Uterus (tissue), 4 donors: ENCODE measurements around the gene ETS1. TPM values are rescaled to one million over a fixed set of nuclear protein-coding genes. Genes with fewer than 3 reads are reported as not detected.

Experiments used
- DNase-seq, 2 donors: peaks; one replicate each; pipeline ENCODE4 v3.0.0-alpha.2; 2019 to 2020
- H3K27ac ChIP-seq, 2 donors: fragments of 200-600 bp; sonication (generic); 1 replicate in 1 of 2; 2 replicates in 1 of 2; pipeline ENCODE4 v1.5.1; 2016 to 2018
- H3K27me3 ChIP-seq, 2 donors: fragments of 200-600 bp; sonication (generic); one replicate each; pipeline ENCODE4 v1.5.1; 2018 to 2019; ENCODE audit warnings: control low read depth in 1 of 2
- H3K36me3 ChIP-seq, 2 donors: fragments of 200-600 bp; sonication (generic); one replicate each; pipeline ENCODE4 v1.5.1; 2019; ENCODE audit warnings: control low read depth in 1 of 2
- H3K4me1 ChIP-seq, 2 donors: fragments of 200-600 bp; sonication (generic); one replicate each; pipeline ENCODE4 v1.5.1; 2018 to 2019; ENCODE audit warnings: control low read depth in 1 of 2
- H3K4me3 ChIP-seq, 2 donors: fragments of 200-600 bp; sonication (generic); 1 replicate in 1 of 2; 2 replicates in 1 of 2; pipeline ENCODE4 v1.5.1; 2018 to 2019; ENCODE audit warnings: mild to moderate bottlenecking in 1 of 2
- H3K9me3 ChIP-seq, 2 donors: fragments of 200-600 bp; sonication (generic); one replicate each; pipeline ENCODE4 v1.5.1; 2019; ENCODE audit warnings: control low read depth in 1 of 2
- POLR2A ChIP-seq, 2 donors: fragments of 450-650 bp; IDR thresholded peaks; one replicate each; pipeline ENCODE4 v1.6.1; 2016; ENCODE audit warnings: antibody characterized with exemption in 2 of 2, mild to moderate bottlenecking in 1 of 2, moderate library complexity in 1 of 2
- intact Hi-C: fragments of 100-400 bp; cut with DNase I; formaldehyde crosslinking; loops from one replicate; pipeline ENCODE4 v1.15.1; 2023; ENCODE audit warnings: low total_unique reads
- total RNA-seq, 4 donors: library from RNA; depleted of rRNA in 3 of 4; stranded (reverse); fragments of >200 nt in 3 of 4; gene quantifications; one replicate each; pipeline versions ENCODE4 v1.1.0 to v1.2.4, GENCODE V29; 2014 to 2023
- TF ChIP-seq, protein P1 (sequence below), 4 experiments: fragments of 200-600 bp in 2 of 4; fragments of 450-650 bp in 2 of 4; sonication (generic) in 2 of 4; IDR thresholded peaks; one replicate each; pipeline ENCODE4 v1.5.1; 2016 to 2019; ENCODE audit warnings: antibody characterized with exemption in 4 of 4, mild to moderate bottlenecking in 2 of 4, moderate library complexity in 1 of 4
- donor health status: DM: yes; HTN: yes; CAD: no.

Gene ETS1, protein sequence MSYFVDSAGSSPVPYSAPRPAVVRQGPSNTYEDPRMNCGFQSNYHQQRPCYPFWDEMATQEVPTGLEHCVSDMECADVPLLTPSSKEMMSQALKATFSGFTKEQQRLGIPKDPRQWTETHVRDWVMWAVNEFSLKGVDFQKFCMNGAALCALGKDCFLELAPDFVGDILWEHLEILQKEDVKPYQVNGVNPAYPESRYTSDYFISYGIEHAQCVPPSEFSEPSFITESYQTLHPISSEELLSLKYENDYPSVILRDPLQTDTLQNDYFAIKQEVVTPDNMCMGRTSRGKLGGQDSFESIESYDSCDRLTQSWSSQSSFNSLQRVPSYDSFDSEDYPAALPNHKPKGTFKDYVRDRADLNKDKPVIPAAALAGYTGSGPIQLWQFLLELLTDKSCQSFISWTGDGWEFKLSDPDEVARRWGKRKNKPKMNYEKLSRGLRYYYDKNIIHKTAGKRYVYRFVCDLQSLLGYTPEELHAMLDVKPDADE
- total RNA-seq = 10 to 100 TPM; 24.1 to 80.9 (median 58.3) TPM

DNA sequence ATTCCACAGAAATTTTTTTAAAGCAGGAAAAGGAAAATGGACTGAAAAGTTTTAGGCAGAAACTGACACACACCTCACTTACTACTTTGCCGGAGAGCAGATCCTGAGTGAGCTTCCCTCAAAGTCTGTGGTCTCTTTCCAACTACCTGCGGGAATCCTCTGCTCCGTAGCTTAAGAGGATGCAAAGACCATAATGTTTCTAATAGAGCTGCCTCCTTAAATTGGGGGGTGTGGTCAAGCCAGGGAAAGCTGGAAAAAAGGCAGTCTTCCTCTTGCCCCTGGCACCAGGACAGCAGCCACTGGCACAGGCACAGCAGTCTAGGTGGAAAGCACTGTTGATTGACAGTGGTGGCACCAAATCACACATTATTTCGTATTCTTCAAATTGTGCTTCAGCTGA, at the start of gene ETS1:
TSS of gene ETS1 (minus strand) at position 144 of the 400 bp plus-strand sequence. CDS start 14,428 bp downstream, outside the sequence.
- intact Hi-C loops = no loop called here
- Histone ChIP-seq H3K27ac (peak within 1 kb of the TSS; percentile 21 to 71), H3K27me3 (no peaks in the 10 kb centered on the region), H3K36me3 (no peaks in the 10 kb centered on the region), H3K4me3 (no peak within 1 kb of the TSS), H3K9me3 (no peaks in the 10 kb centered on the region), H3K4me1 (no peaks in the 10 kb centered on the region)
- DNase-seq = no peak
- TF ChIP-seq, protein P1, sequence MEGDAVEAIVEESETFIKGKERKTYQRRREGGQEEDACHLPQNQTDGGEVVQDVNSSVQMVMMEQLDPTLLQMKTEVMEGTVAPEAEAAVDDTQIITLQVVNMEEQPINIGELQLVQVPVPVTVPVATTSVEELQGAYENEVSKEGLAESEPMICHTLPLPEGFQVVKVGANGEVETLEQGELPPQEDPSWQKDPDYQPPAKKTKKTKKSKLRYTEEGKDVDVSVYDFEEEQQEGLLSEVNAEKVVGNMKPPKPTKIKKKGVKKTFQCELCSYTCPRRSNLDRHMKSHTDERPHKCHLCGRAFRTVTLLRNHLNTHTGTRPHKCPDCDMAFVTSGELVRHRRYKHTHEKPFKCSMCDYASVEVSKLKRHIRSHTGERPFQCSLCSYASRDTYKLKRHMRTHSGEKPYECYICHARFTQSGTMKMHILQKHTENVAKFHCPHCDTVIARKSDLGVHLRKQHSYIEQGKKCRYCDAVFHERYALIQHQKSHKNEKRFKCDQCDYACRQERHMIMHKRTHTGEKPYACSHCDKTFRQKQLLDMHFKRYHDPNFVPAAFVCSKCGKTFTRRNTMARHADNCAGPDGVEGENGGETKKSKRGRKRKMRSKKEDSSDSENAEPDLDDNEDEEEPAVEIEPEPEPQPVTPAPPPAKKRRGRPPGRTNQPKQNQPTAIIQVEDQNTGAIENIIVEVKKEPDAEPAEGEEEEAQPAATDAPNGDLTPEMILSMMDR (IDR thresholded peaks at IDR 0.05) = no peak
- peak in 1 of 2 donors; percentile 34 for TF ChIP-seq POLR2A (IDR thresholded peaks at IDR 0.05)

DNA sequence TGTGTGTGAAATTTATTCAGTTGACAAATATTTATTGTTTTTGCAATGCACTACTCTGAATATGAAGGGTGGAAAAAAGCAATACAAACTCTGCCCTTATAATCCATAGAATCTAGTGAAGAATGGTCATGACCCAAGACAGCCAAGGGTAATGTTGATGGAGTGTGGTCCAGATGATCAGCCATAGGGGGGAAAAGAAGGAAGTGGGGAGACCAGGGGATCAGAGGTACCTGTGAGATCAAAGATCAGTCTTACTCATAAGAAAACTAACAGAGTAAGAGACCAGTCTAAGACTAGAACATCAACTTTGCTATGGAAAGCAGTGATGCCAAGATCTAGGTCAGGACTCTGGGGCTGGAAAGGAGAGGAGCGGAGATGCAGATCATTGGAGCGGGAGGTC, 47.0 kb upstream of the ETS1 start:
- TF ChIP-seq, protein P1 (IDR thresholded peaks at IDR 0.05) = no peak
- no peak for TF ChIP-seq POLR2A (IDR thresholded peaks at IDR 0.05)
- H3K9me3 ChIP-seq = no peaks in the 10 kb centered on the region

DNA sequence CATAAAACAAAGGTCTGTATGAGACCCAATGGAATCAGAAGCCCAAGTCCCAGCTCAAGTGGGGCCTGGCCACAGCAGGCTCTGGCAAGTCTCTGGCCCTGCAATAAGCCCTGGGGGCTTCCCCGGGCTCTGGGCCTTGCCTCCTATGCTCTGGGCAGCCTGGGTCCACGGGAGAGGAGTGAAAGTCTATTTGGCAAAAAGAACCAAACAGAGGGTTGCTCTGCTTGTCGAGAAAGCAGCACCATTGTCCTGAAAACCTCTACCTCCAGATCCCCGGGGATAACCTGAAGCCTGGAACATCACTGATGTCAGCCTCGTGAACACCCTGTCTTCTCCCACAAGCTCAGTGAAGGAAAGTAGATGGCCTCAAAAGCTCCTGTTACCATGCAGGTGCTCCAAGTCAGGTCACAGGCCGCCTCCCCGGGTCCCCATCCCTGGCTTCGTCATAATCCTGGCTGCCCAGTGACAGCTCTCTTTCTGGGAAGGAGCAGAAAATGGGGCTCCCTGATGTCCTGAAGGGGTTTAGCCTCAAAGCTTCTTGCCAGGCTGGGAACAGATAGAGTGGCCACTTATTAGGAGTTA, 46.1 kb upstream of the ETS1 start:
- Histone ChIP-seq H3K27me3 (no peaks in the 10 kb centered on the region), H3K9me3 (no peaks in the 10 kb centered on the region), H3K36me3 (no peaks in the 10 kb centered on the region), H3K4me3 (no peak overlapping the region), H3K4me1 (no peaks in the 10 kb centered on the region), H3K27ac (no peak overlapping the region)
- DNase-seq = no peak
- intact Hi-C loops = no loop called here
- no peak for TF ChIP-seq POLR2A (IDR thresholded peaks at IDR 0.05)
- TF ChIP-seq, protein P1 (IDR thresholded peaks at IDR 0.05) = no peak

More for the DNA sequence above, 47.0 kb upstream of the ETS1 start:
- H3K36me3 ChIP-seq = no peaks in the 10 kb centered on the region
- H3K4me3 ChIP-seq = no peak overlapping the region
- no peak for DNase-seq
- H3K4me1 ChIP-seq = no peaks in the 10 kb centered on the region
- intact Hi-C loops = no loop called here
- H3K27ac ChIP-seq = no peak overlapping the region
- H3K27me3 ChIP-seq = no peaks in the 10 kb centered on the region

DNA sequence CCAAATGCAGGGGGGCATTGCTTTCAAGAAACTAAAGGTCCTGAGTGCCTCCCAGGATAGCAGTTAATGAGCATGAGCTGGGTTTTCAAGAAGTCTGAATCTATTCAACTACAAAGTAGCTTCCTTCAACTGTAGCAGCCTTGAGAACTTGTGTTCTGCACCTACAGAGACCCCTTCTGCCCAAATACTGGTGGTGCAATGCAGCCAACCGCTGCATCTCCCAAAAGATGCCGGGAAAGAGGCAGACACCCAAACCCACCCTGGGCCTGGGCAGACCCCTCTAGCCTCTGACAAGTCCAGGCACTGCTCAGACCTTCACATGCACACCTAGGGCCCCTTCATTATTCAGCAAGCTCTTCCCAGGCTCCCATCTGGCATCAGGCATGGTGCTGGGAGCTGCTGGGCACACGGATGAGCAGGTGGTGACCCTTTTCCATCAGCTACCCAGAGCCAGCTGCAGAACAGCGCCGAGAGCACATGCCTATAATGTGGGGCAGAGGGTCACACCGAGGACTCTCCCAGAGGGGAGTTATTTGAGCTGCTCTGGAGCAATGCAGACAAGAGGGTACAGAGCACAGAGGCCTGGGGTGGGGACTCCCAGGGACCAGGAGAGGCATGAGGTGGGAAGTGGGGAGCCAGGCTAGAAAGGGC, 44.9 kb upstream of the ETS1 start:
- DNase-seq = peak in 1 of 2 donors; percentile 44
- H3K4me1 ChIP-seq = no peaks in the 10 kb centered on the region
- no peaks in the 10 kb centered on the region for H3K27me3 ChIP-seq
- no peak overlapping the region for H3K4me3 ChIP-seq
- H3K27ac ChIP-seq = no peak overlapping the region
- no peaks in the 10 kb centered on the region for H3K36me3 ChIP-seq
- H3K9me3 ChIP-seq = no peaks in the 10 kb centered on the region
- intact Hi-C loops = no loop called here
- TF ChIP-seq, protein P1 (IDR thresholded peaks at IDR 0.05) = peak; percentile 41 to 74 (median 62)
- no peak for TF ChIP-seq POLR2A (IDR thresholded peaks at IDR 0.05)
